Measurements from ENCODE around the gene IFT172.

The IFT172 gene

GRCh38 chr2:27420996-27421395 lies 68.5 kb downstream of the IFT172 start:
- no peak for DNase-seq

DNA sequence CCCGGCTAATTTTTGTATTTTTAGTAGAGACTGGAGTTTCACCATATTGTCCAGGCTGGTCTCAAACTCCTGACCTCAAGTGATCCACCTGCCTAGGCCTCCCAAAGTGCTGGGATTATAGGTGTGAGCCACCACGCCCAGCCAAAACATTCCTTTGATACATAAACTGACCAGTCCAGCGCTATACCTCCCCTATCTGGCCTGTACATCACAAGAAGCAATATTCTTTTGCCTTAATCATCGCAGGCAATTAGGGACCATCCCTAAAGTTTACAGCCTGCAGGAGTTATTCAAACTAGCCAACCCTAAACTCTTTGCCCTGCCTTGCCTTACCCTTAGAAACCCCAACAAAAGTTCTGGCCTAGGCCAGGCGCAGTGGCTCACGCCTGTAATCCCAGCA lies 73.4 kb downstream of the IFT172 start:
- DNase-seq: no peak

DNA sequence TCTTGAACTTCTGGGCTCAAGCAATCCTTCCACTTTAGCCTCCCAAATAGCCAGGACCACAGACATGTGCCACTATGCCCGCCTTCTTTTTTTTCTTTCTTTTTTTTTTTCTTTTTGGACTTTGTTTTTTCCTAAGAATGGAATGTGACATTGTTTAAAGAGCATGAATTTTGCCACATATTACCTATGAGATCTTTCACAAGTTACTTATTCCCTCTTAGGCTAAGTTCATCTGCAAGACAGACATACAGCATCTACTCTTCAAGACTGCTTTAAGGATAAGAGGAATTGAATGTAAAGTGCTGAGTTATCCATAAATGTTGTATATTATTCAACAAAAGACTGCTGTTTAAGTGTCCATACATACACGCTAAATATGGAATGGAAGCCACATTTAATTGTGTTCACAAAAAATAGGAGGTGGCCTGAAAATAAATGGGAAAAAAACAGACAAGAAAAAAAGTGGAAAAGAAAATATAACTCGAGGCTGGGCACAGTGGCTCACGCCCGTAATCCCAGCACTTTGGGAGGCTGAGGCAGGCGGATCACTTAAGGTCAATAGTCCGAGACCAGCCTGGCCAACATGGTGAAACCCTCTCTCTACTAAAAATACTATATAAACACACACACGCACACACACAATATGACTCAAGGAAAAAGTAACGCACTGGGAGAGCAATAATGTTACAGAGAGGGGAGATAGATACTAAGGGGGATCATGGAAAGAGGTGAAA lies 77.0 kb downstream of the IFT172 start:
- DNase-seq: no peak

GRCh38 chr2:27409321-27410073 lies 80.0 kb downstream of the IFT172 start, which contains the start of gene PPM1G:
PPM1G (minus strand) TSS chr2:27409591; CDS start chr2:27409422, 169 bp downstream.
- peak; percentile 96 for DNase-seq

- no peak for DNase-seq
Measured at GRCh38 chr2:27408601-27409320, 80.8 kb downstream of the IFT172 start.

GRCh38 chr2:27407798-27408491 lies 81.6 kb downstream of the IFT172 start:
- DNase-seq: no peak

DNA sequence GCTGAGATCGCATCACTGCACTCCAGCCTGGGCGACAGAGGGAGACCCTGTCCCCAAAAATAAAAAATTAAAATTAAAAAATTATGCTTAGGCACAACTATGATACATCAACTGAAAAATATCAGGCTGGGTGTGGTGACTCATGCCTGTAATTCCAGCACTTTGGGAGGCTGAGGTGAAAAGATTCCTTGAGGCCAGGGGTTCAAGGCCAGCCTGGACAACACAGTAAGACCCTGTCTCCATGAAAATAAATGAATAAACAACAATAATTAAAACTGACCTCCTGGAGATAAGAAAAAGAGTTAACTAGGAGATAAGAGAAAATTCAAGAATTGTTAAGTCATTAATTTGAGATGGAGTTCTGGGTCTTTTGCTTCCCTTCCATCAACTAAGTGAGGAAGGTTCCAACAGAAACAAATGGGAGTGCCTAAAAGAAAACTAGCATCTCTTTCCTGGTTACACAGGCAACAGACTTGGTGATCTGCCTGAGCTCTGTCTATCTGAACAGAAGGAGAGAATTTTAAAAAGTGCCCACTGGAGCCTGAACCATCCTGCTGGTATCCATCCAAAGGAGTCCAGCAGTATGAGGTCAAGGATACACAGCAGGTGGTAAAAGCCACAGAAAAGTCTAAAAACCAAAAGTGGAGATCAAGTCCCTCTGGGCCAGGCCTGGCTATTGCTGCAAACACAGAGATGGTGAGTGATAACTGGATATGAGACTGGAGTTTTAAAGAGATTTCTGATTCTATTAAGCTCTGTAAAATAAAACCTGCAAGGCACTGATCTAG lies 89.0 kb downstream of the IFT172 start:
- no peak for DNase-seq

- no peak for DNase-seq
Measured at GRCh38 chr2:27398962-27399361, 90.6 kb downstream of the IFT172 start.

Data from femur (tissue), 1 donor.